Measurements from ENCODE around the gene WDR64.
"Not testable (repeated sequence)": the region's sequence is repeated elsewhere in the genome, so short reads cannot be mapped to it uniquely, and the experiment has no call there.

Gene WDR64

GRCh38 chr1:241782396-241782795 lies 130.3 kb downstream of the WDR64 start:
- no peak for DNase-seq
- TF ChIP-seq CTCF (IDR thresholded peaks at IDR 0.05; ENCODE audit: low read depth, low read length, missing control alignments): no peak
- H3K27ac ChIP-seq: no peak overlapping the region
- H3K27me3 ChIP-seq (replicated peaks): no peaks in the 10 kb centered on the region
- H3K36me3 ChIP-seq (replicated peaks): no peaks in the 10 kb centered on the region
- no peak overlapping the region for H3K4me3 ChIP-seq (ENCODE audit: low read depth, low read length)
- in situ Hi-C loops (cut with HindIII; ENCODE audit: low pct_ligation_motif_present, low sequenced_read_pairs): no loop called here

- no peaks in the 10 kb centered on the region for H3K27me3 ChIP-seq (replicated peaks)
- no peak overlapping the region for H3K4me3 ChIP-seq (ENCODE audit: low read depth, low read length)
- H3K36me3 ChIP-seq (replicated peaks): no peaks in the 10 kb centered on the region
- DNase-seq: no peak
- H3K27ac ChIP-seq: no peak overlapping the region
- no peak for TF ChIP-seq CTCF (IDR thresholded peaks at IDR 0.05; ENCODE audit: low read depth, low read length, missing control alignments)
- in situ Hi-C loops (cut with HindIII; ENCODE audit: low pct_ligation_motif_present, low sequenced_read_pairs): no loop called here
Measured at GRCh38 chr1:241787691-241788090, 135.6 kb downstream of the WDR64 start.

GRCh38 chr1:241789061-241789460 lies 137.0 kb downstream of the WDR64 start:
- TF ChIP-seq CTCF (IDR thresholded peaks at IDR 0.05; ENCODE audit: low read depth, low read length, missing control alignments): no peak
- H3K27me3 ChIP-seq (replicated peaks): no peaks in the 10 kb centered on the region
- H3K27ac ChIP-seq: no peak overlapping the region
- H3K36me3 ChIP-seq (replicated peaks): no peaks in the 10 kb centered on the region
- no peak overlapping the region for H3K4me3 ChIP-seq (ENCODE audit: low read depth, low read length)
- in situ Hi-C loops (cut with HindIII; ENCODE audit: low pct_ligation_motif_present, low sequenced_read_pairs): no loop called here
- DNase-seq: no peak

- no peak for TF ChIP-seq CTCF (IDR thresholded peaks at IDR 0.05; ENCODE audit: low read depth, low read length, missing control alignments)
- no peaks in the 10 kb centered on the region for H3K36me3 ChIP-seq (replicated peaks)
- H3K27ac ChIP-seq: no peak overlapping the region
- in situ Hi-C loops (cut with HindIII; ENCODE audit: low pct_ligation_motif_present, low sequenced_read_pairs): no loop called here
- no peak overlapping the region for H3K4me3 ChIP-seq (ENCODE audit: low read depth, low read length)
- no peak for DNase-seq
- no peaks in the 10 kb centered on the region for H3K27me3 ChIP-seq (replicated peaks)
Measured at GRCh38 chr1:241799416-241799815, 147.3 kb downstream of the WDR64 start.

- no peak overlapping the region for H3K27ac ChIP-seq
- H3K36me3 ChIP-seq (replicated peaks): no peaks in the 10 kb centered on the region
- no peak overlapping the region for H3K4me3 ChIP-seq (ENCODE audit: low read depth, low read length)
- H3K27me3 ChIP-seq (replicated peaks): no peaks in the 10 kb centered on the region
- TF ChIP-seq CTCF (IDR thresholded peaks at IDR 0.05; ENCODE audit: low read depth, low read length, missing control alignments): no peak
- DNase-seq: no peak
- in situ Hi-C loops (cut with HindIII; ENCODE audit: low pct_ligation_motif_present, low sequenced_read_pairs): no loop called here
Measured at GRCh38 chr1:241800640-241801039, 148.6 kb downstream of the WDR64 start.

GRCh38 chr1:241802863-241803262 lies 150.8 kb downstream of the WDR64 start:
- H3K27ac ChIP-seq: no peak overlapping the region
- DNase-seq: no peak

GRCh38 chr1:241804706-241805105 lies 152.6 kb downstream of the WDR64 start:
- H3K36me3 ChIP-seq (replicated peaks); H3K4me3 ChIP-seq (ENCODE audit: low read depth, low read length); H3K27me3 ChIP-seq (replicated peaks); in situ Hi-C loops (cut with HindIII; ENCODE audit: low pct_ligation_motif_present, low sequenced_read_pairs); H3K27ac ChIP-seq; DNase-seq: not testable (repeated sequence)

More at GRCh38 chr1:241802863-241803262, 150.8 kb downstream of the WDR64 start:
- TF ChIP-seq CTCF (IDR thresholded peaks at IDR 0.05; ENCODE audit: low read depth, low read length, missing control alignments): no peak
- H3K4me3 ChIP-seq (ENCODE audit: low read depth, low read length): no peak overlapping the region
- in situ Hi-C loops (cut with HindIII; ENCODE audit: low pct_ligation_motif_present, low sequenced_read_pairs): no loop called here
- no peaks in the 10 kb centered on the region for H3K36me3 ChIP-seq (replicated peaks)
- no peaks in the 10 kb centered on the region for H3K27me3 ChIP-seq (replicated peaks)

All from brain microvascular endothelial cell (primary cell).